IPS-18a (cell line): ENCODE results near the gene RNF151.
"Not testable (repeated sequence)": the region's sequence is repeated elsewhere in the genome, so short reads cannot be mapped to it uniquely, and the experiment has no call there.

Experiments used
- H3K27ac ChIP-seq: one replicate; pipeline ENCODE4 v1.5.1; 2013; ENCODE audit warnings: low read length
- H3K27me3 ChIP-seq: one replicate; pipeline ENCODE4 v1.6.1; 2013; ENCODE audit warnings: mild to moderate bottlenecking, low read length; ENCODE audit not compliant: control insufficient read depth, insufficient read depth
- H3K36me3 ChIP-seq: one replicate; pipeline ENCODE4 v1.6.1; 2013; ENCODE audit warnings: low read depth, low read length; ENCODE audit not compliant: control insufficient read depth
- H3K4me1 ChIP-seq: one replicate; pipeline ENCODE4 v1.6.1; 2013; ENCODE audit warnings: low read depth, low read length; ENCODE audit not compliant: control insufficient read depth
- H3K4me3 ChIP-seq: one replicate; pipeline ENCODE4 v1.5.1; 2013; ENCODE audit warnings: low read length
- H3K9ac ChIP-seq: one replicate; pipeline ENCODE4 v1.6.1; 2013; ENCODE audit warnings: mild to moderate bottlenecking, low read length, moderate library complexity
- H3K9me3 ChIP-seq: one replicate; pipeline ENCODE4 v1.6.1; 2013; ENCODE audit warnings: low read depth, low read length; ENCODE audit not compliant: control insufficient read depth

RNF151 gene

GRCh38 chr16:2009791-2010510 lies 43.3 kb downstream of the RNF151 start, which contains the start of gene ZNF598:
Gene ZNF598 (minus strand): TSS chr16:2009821.
- Histone ChIP-seq H3K27me3 (no peaks in the 10 kb centered on the region), H3K4me1 (peaks cover 14% of the 10 kb centered on the region), H3K36me3 (no peaks in the 10 kb centered on the region), H3K4me3 (peak within 1 kb of the TSS; percentile 98), H3K27ac (peak within 1 kb of the TSS; percentile 93), H3K9me3 (no peaks in the 10 kb centered on the region), H3K9ac (peak within 1 kb of the TSS; percentile 97)

- H3K27ac ChIP-seq, H3K36me3 ChIP-seq, H3K9me3 ChIP-seq, H3K4me3 ChIP-seq, H3K27me3 ChIP-seq, H3K9ac ChIP-seq: not testable (repeated sequence)
- H3K4me1 ChIP-seq, result peaks cover 14% of the 10 kb centered on the region
Observed at GRCh38 chr16:2011726-2012125, 45.1 kb downstream of the RNF151 start.

GRCh38 chr16:2013527-2013926 lies 46.9 kb downstream of the RNF151 start:
- Histone ChIP-seq H3K27ac (no peak overlapping the region), H3K4me1 (peaks cover 7% of the 10 kb centered on the region), H3K9me3 (no peaks in the 10 kb centered on the region), H3K9ac (no peak overlapping the region), H3K27me3 (no peaks in the 10 kb centered on the region), H3K4me3 (no peak overlapping the region), H3K36me3 (no peaks in the 10 kb centered on the region)

- Histone ChIP-seq H3K9ac (no peak overlapping the region), H3K4me3 (no peak overlapping the region), H3K9me3 (no peaks in the 10 kb centered on the region), H3K4me1 (peaks cover 3% of the 10 kb centered on the region), H3K36me3 (no peaks in the 10 kb centered on the region), H3K27me3 (peaks cover 17% of the 10 kb centered on the region), H3K27ac (no peak overlapping the region)
Observed at GRCh38 chr16:2015117-2015946, 48.7 kb downstream of the RNF151 start.

GRCh38 chr16:2015947-2016208 lies 49.2 kb downstream of the RNF151 start:
- H3K9ac ChIP-seq, result no peak overlapping the region
- H3K27ac ChIP-seq, result no peak overlapping the region

GRCh38 chr16:2016407-2016922 lies 49.8 kb downstream of the RNF151 start:
- H3K27me3 ChIP-seq, result peaks cover 29% of the 10 kb centered on the region
- H3K27ac ChIP-seq, result no peak overlapping the region
- H3K9ac ChIP-seq, result no peak overlapping the region
- no peaks in the 10 kb centered on the region for H3K9me3 ChIP-seq
- no peaks in the 10 kb centered on the region for H3K36me3 ChIP-seq
- H3K4me3 ChIP-seq, result no peak overlapping the region
- H3K4me1 ChIP-seq, result no peaks in the 10 kb centered on the region

More at GRCh38 chr16:2015947-2016208, 49.2 kb downstream of the RNF151 start:
- H3K4me1 ChIP-seq, result no peaks in the 10 kb centered on the region
- H3K4me3 ChIP-seq, result no peak overlapping the region
- H3K27me3 ChIP-seq, result peaks cover 23% of the 10 kb centered on the region
- no peaks in the 10 kb centered on the region for H3K36me3 ChIP-seq
- H3K9me3 ChIP-seq, result no peaks in the 10 kb centered on the region
